ENCODE measurements around the gene ALPK3.

The ALPK3 gene

GRCh38 chr15:84835661-84836337 is 18.6 kb downstream of the ALPK3 start:
- TF ChIP-seq CTCF (IDR thresholded peaks at IDR 0.05; ENCODE audit: extremely low read depth, insufficient read depth, missing control alignments): no peak
- DNase-seq (ENCODE audit: low spot score): no peak

GRCh38 chr15:84836844-84837243 is 19.7 kb downstream of the ALPK3 start:
- no peak for TF ChIP-seq CTCF (IDR thresholded peaks at IDR 0.05; ENCODE audit: extremely low read depth, insufficient read depth, missing control alignments)
- in situ Hi-C loops (cut with MboI; ENCODE audit: low pct_unique_long_range_greater_than_20kb, low sequenced_read_pairs, unreplicated experiment): no loop called here
- DNase-seq (ENCODE audit: low spot score): no peak

More at GRCh38 chr15:84835661-84836337, 18.6 kb downstream of the ALPK3 start:
- in situ Hi-C loops (cut with MboI; ENCODE audit: low pct_unique_long_range_greater_than_20kb, low sequenced_read_pairs, unreplicated experiment): no loop called here

GRCh38 chr15:84839714-84840113 is 22.6 kb downstream of the ALPK3 start:
- in situ Hi-C loops (cut with MboI; ENCODE audit: low pct_unique_long_range_greater_than_20kb, low sequenced_read_pairs, unreplicated experiment): no loop called here
- TF ChIP-seq CTCF (IDR thresholded peaks at IDR 0.05; ENCODE audit: extremely low read depth, insufficient read depth, missing control alignments): no peak
- DNase-seq (ENCODE audit: low spot score): no peak

GRCh38 chr15:84840255-84840654 is 23.1 kb downstream of the ALPK3 start:
- DNase-seq (ENCODE audit: low spot score): no peak
- no peak for TF ChIP-seq CTCF (IDR thresholded peaks at IDR 0.05; ENCODE audit: extremely low read depth, insufficient read depth, missing control alignments)

GRCh38 chr15:84840741-84841429 is 23.7 kb downstream of the ALPK3 start:
- DNase-seq (ENCODE audit: low spot score): no peak
- in situ Hi-C loops (cut with MboI; ENCODE audit: low pct_unique_long_range_greater_than_20kb, low sequenced_read_pairs, unreplicated experiment): no loop called here
- no peak for TF ChIP-seq CTCF (IDR thresholded peaks at IDR 0.05; ENCODE audit: extremely low read depth, insufficient read depth, missing control alignments)

More at GRCh38 chr15:84840255-84840654, 23.1 kb downstream of the ALPK3 start:
- in situ Hi-C loops (cut with MboI; ENCODE audit: low pct_unique_long_range_greater_than_20kb, low sequenced_read_pairs, unreplicated experiment): no loop called here

GRCh38 chr15:84842781-84843180 is 25.6 kb downstream of the ALPK3 start:
- in situ Hi-C loops (cut with MboI; ENCODE audit: low pct_unique_long_range_greater_than_20kb, low sequenced_read_pairs, unreplicated experiment): no loop called here
- no peak for TF ChIP-seq CTCF (IDR thresholded peaks at IDR 0.05; ENCODE audit: extremely low read depth, insufficient read depth, missing control alignments)
- DNase-seq (ENCODE audit: low spot score): no peak
